GM12873 (cell line): ENCODE results near the gene LRRFIP1.

Source experiments
- CTCF ChIP-seq: IDR thresholded peaks from 2 replicates; pipeline ENCODE4 v1.5.1; 2012; ENCODE audit warnings: low read depth, mild to moderate bottlenecking, moderate library complexity, low read length, control low read depth; ENCODE audit not compliant: insufficient read depth; ENCODE audit errors: missing control alignments

The LRRFIP1 gene

GRCh38 chr2:237666606-237667005, 39.2 kb downstream of the LRRFIP1 start:
- no peak for TF ChIP-seq CTCF

GRCh38 chr2:237667893-237668292, 40.5 kb downstream of the LRRFIP1 start:
- no peak for TF ChIP-seq CTCF

- TF ChIP-seq CTCF = no peak
These were observed 41.1 kb downstream of the LRRFIP1 start for GRCh38 chr2:237668440-237668839.

- no peak for TF ChIP-seq CTCF
These were observed 41.9 kb downstream of the LRRFIP1 start for GRCh38 chr2:237669283-237669627.

- no peak for TF ChIP-seq CTCF
These were observed 42.4 kb downstream of the LRRFIP1 start for GRCh38 chr2:237669628-237670392.

GRCh38 chr2:237670641-237671040, 43.3 kb downstream of the LRRFIP1 start:
- no peak for TF ChIP-seq CTCF

GRCh38 chr2:237671466-237672138, 44.2 kb downstream of the LRRFIP1 start:
- TF ChIP-seq CTCF = no peak
